Measurements from ENCODE around the gene DIDO1. TPM values are rescaled to one million over a fixed set of nuclear protein-coding genes. Genes with fewer than 3 reads are reported as not detected.

The DIDO1 gene
- total RNA-seq, 2 experiments from 2014 or later: 51.9 to 54.3 TPM

DNA sequence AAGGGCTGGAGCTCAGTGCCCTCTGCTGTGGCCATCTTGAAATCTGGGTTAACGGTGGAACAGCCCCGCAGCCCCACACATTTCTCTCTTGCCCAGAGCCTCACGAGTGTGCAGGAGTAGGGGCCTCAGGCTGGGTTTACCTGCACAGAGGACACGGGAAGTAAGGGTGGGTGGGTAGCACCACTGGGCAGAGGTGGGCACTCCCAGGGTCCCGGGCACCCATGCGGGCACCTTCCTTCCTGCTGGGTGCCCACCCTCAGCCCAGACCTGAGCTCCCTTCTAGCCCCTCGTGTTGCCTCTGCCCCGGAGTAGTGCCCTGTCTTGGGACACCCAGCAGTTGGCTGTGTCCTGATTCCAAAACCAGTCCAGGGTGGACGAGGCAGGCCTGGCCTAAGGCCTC, 98.3 kb downstream of the DIDO1 start:
- no peaks in the 10 kb centered on the region for H3K27me3 Mint-ChIP-seq
- Histone ChIP-seq H3K9me3 (ENCODE audit: control insufficient read depth in 1 of 2, insufficient read depth in 1 of 2, low read length in 2 of 2) (no peaks in the 10 kb centered on the region), H3K4me1 (ENCODE audit: insufficient read depth, low read length) (peaks cover 19% of the 10 kb centered on the region), H3K4me3 (ENCODE audit: low read length) (no peak overlapping the region), H3K36me3 (ENCODE audit: insufficient read depth, low read length) (no peaks in the 10 kb centered on the region), H3K27me3 (ENCODE audit: control insufficient read depth in 1 of 2, insufficient read depth in 2 of 2, low read length in 2 of 2) (no peaks in the 10 kb centered on the region), H3K27ac (ENCODE audit: low read depth in 1 of 2, low read length in 2 of 2) (no peak overlapping the region)
- ATAC-seq (ENCODE audit: poor library complexity) (no peak), DNase-seq (no peak)
- H3K27ac Mint-ChIP-seq: no peak overlapping the region
- POLR2A ChIA-PET: no interaction called here
- peaks cover 14% of the 10 kb centered on the region for H3K4me1 Mint-ChIP-seq (ENCODE audit: low read depth)
- H3K9me3 Mint-ChIP-seq: no peaks in the 10 kb centered on the region
- TF ChIP-seq, protein P1, sequence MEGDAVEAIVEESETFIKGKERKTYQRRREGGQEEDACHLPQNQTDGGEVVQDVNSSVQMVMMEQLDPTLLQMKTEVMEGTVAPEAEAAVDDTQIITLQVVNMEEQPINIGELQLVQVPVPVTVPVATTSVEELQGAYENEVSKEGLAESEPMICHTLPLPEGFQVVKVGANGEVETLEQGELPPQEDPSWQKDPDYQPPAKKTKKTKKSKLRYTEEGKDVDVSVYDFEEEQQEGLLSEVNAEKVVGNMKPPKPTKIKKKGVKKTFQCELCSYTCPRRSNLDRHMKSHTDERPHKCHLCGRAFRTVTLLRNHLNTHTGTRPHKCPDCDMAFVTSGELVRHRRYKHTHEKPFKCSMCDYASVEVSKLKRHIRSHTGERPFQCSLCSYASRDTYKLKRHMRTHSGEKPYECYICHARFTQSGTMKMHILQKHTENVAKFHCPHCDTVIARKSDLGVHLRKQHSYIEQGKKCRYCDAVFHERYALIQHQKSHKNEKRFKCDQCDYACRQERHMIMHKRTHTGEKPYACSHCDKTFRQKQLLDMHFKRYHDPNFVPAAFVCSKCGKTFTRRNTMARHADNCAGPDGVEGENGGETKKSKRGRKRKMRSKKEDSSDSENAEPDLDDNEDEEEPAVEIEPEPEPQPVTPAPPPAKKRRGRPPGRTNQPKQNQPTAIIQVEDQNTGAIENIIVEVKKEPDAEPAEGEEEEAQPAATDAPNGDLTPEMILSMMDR (IDR thresholded peaks at IDR 0.05): no peak
- H3K4me3 Mint-ChIP-seq: no peak overlapping the region
- CTCF ChIA-PET: no interaction called here
- no peaks in the 10 kb centered on the region for H3K36me3 Mint-ChIP-seq (ENCODE audit: low read depth)
- intact Hi-C loops (cut with DNase I, micrococcal nuclease): no loop called here

Other genes starting within 250 kb of the DIDO1 start
- gene NTSR1, start 217.7 kb downstream of the DIDO1 start, total RNA-seq: under 1 TPM; 0.55 to 0.56 TPM
- 1 to 10 TPM; 7.4 to 7.9 TPM for gene MRGBP, start 130.0 kb downstream of the DIDO1 start, total RNA-seq
- gene OGFR, start 121.7 kb downstream of the DIDO1 start, total RNA-seq: 10 to 100 TPM; 54.5 to 56.0 TPM
- gene COL9A3, start 109.5 kb downstream of the DIDO1 start, total RNA-seq: not detected
- gene TCFL5, start 64.7 kb downstream of the DIDO1 start, total RNA-seq: 1 to 10 TPM; 5.9 to 6.3 TPM
- gene GID8, start 11.6 kb upstream of the DIDO1 start, total RNA-seq: 10 to 100 TPM; 39.6 to 46.1 TPM
- 1 to 10 TPM; 3.5 to 5.5 TPM for gene SLC17A9, start 26.2 kb upstream of the DIDO1 start, total RNA-seq
- not detected for gene BHLHE23, start 80.5 kb upstream of the DIDO1 start, total RNA-seq